Heart left ventricle (tissue), 13 donors: ENCODE data around the gene PTF1A.

Experiments
- POLR2A ChIP-seq, 2 donors: fragments of 450-650 bp; IDR thresholded peaks; one replicate each; pipeline ENCODE4 v1.6.1; 2017; ENCODE audit warnings: antibody characterized with exemption in 2 of 2, mild to moderate bottlenecking in 2 of 2, moderate library complexity in 2 of 2
- TF ChIP-seq, protein P1 (sequence below), 12 donors: fragments of 200-600 bp; sonication (generic) in 4 of 12; IDR thresholded peaks; one replicate each; pipeline versions ENCODE4 v1.5.0 to v1.8.0; 2018 to 2022; ENCODE audit warnings: antibody characterized with exemption in 12 of 12, mild to moderate bottlenecking in 5 of 12
- donor health status: ischemic (EF 13 %, LVEDD 7.1; RV severe dilation, severe dysfunction).
- donor health status: DM: no; HTN: yes; CAD: no.
- donor health status: DM: no; HTN: no; CAD: no.
- donor health status: ischemic (EF 25% LVEDD 6.9; RV normal size, moderate dysfunction).
- donor health status: ischemic (EF 25% LVEDD 5.7; RV mildly dilated, moderate dysfunction).
- donor health status: ischemic (EF 35%, LVEDD 5.7; RV mildly dilated, moderate dysfunction).
- donor health status: nonischemic (EF 11% LVEDD 7.7; RV severe dilation, severe dysfunction).
- donor health status: DM: yes; HTN: yes; CAD: no.
- donor health status: PGD.
- donor health status: ischemic (EF 29% LVEDD 5.4; RV normal size, mild dysfunction).
- donor health status: nonischemic (EF 23%, LVEDD 6.1; RV moderate dilation, normal function).

DNA sequence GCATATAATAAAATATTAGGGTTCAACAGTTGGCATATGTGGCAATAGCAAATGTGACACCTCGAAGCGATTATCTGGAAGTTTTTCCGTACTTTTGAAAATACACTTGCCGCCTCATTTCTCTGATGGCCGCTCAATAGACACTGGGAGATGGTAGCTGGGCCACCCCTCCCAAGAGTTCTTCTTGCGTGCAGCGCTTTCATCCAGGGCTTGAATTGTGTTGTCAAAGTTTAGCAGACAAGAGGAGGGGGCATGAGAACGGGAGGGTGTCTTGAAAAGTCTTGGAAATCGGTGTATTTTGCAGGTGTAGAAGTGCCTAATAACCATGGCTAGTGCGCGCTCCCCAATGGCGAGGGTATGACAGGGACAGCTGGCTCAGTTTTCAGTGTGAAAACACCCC lies 8.5 kb downstream of the PTF1A start:
- TF ChIP-seq, protein P1, sequence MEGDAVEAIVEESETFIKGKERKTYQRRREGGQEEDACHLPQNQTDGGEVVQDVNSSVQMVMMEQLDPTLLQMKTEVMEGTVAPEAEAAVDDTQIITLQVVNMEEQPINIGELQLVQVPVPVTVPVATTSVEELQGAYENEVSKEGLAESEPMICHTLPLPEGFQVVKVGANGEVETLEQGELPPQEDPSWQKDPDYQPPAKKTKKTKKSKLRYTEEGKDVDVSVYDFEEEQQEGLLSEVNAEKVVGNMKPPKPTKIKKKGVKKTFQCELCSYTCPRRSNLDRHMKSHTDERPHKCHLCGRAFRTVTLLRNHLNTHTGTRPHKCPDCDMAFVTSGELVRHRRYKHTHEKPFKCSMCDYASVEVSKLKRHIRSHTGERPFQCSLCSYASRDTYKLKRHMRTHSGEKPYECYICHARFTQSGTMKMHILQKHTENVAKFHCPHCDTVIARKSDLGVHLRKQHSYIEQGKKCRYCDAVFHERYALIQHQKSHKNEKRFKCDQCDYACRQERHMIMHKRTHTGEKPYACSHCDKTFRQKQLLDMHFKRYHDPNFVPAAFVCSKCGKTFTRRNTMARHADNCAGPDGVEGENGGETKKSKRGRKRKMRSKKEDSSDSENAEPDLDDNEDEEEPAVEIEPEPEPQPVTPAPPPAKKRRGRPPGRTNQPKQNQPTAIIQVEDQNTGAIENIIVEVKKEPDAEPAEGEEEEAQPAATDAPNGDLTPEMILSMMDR (IDR thresholded peaks at IDR 0.05): no peak
- TF ChIP-seq POLR2A (IDR thresholded peaks at IDR 0.05): no peak
